Amygdala (tissue), 56 donors: Measurements from ENCODE around the gene CNTNAP4.

Source experiments
- DNase-seq, 56 donors: peaks; one replicate each; lab custom pipeline; 2025; lab: John Stamatoyannopoulos, UW

Gene CNTNAP4

GRCh38 chr16:76303637-76304314 is 26.6 kb downstream of the CNTNAP4 start:
- no peak for DNase-seq

GRCh38 chr16:76309639-76310335 is 32.6 kb downstream of the CNTNAP4 start:
- no peak for DNase-seq

GRCh38 chr16:76311260-76311659 is 34.1 kb downstream of the CNTNAP4 start:
- no peak for DNase-seq

- DNase-seq, result no peak
Measured at GRCh38 chr16:76318565-76318964, 41.4 kb downstream of the CNTNAP4 start.

- no peak for DNase-seq
Measured at GRCh38 chr16:76329106-76329505, 51.9 kb downstream of the CNTNAP4 start.

GRCh38 chr16:76335180-76335974 is 58.2 kb downstream of the CNTNAP4 start:
- no peak for DNase-seq

GRCh38 chr16:76336112-76336511 is 58.9 kb downstream of the CNTNAP4 start:
- DNase-seq, result peak in 1 of 56 donors; percentile 7

GRCh38 chr16:76338472-76338871 is 61.3 kb downstream of the CNTNAP4 start:
- no peak for DNase-seq

- DNase-seq, result no peak
Measured at GRCh38 chr16:76343769-76344168, 66.6 kb downstream of the CNTNAP4 start.

- no peak for DNase-seq
Measured at GRCh38 chr16:76345163-76345661, 68.0 kb downstream of the CNTNAP4 start.

- DNase-seq, result no peak
Measured at GRCh38 chr16:76346210-76346609, 69.0 kb downstream of the CNTNAP4 start.

- DNase-seq, result no peak
Measured at GRCh38 chr16:76351441-76351840, 74.2 kb downstream of the CNTNAP4 start.

GRCh38 chr16:76360404-76360803 is 83.2 kb downstream of the CNTNAP4 start:
- DNase-seq, result no peak

GRCh38 chr16:76370344-76370743 is 93.1 kb downstream of the CNTNAP4 start:
- DNase-seq, result no peak

GRCh38 chr16:76371441-76371840 is 94.2 kb downstream of the CNTNAP4 start:
- DNase-seq, result no peak

- no peak for DNase-seq
Measured at GRCh38 chr16:76373998-76374397, 96.8 kb downstream of the CNTNAP4 start.

- DNase-seq, result no peak
Measured at GRCh38 chr16:76376988-76377387, 99.8 kb downstream of the CNTNAP4 start.

GRCh38 chr16:76378020-76378419 is 100.8 kb downstream of the CNTNAP4 start:
- DNase-seq, result no peak

GRCh38 chr16:76381096-76381495 is 103.9 kb downstream of the CNTNAP4 start:
- DNase-seq, result no peak

GRCh38 chr16:76385601-76386230 is 108.5 kb downstream of the CNTNAP4 start:
- DNase-seq, result no peak

GRCh38 chr16:76386784-76387183 is 109.6 kb downstream of the CNTNAP4 start:
- DNase-seq, result no peak
